Peyer's patch (tissue), 4 donors: ENCODE results near the gene MYO6.

ENCODE experiments used
- POLR2A ChIP-seq, 2 donors: fragments of 450-650 bp; IDR thresholded peaks; one replicate each; pipeline ENCODE4 v1.5.1; 2017; ENCODE audit warnings: antibody characterized with exemption in 2 of 2, mild to moderate bottlenecking in 2 of 2, moderate library complexity in 2 of 2
- TF ChIP-seq, protein P1 (sequence below), 6 experiments: fragments of 450-650 bp in 4 of 6; fragments of 200-600 bp in 2 of 6; sonication (generic) in 1 of 6; IDR thresholded peaks; one replicate each; pipeline ENCODE4 v1.5.1; 2017 to 2019; ENCODE audit warnings: antibody characterized with exemption in 6 of 6, mild to moderate bottlenecking in 3 of 6, moderate library complexity in 1 of 6

DNA sequence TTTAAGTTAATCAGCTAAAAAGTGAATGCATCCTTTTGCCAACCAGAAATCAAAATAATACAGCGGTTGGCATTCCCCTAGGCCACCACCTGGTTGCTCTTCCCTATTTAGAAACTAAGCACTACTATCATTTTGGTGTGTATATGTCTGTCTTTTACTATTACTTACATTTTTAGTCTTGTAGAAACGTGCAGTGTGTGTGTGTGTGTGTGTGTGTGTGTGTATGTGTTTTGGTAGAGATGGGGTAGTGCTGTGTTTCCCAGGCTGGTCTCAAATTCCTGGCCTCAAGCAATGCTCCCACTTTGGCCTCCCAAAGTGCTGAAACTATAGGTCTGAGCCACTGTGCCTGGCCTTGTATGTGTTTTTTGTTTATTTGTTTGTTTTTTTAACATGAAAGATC lies 27.4 kb downstream of the MYO6 start:
- TF ChIP-seq, protein P1, sequence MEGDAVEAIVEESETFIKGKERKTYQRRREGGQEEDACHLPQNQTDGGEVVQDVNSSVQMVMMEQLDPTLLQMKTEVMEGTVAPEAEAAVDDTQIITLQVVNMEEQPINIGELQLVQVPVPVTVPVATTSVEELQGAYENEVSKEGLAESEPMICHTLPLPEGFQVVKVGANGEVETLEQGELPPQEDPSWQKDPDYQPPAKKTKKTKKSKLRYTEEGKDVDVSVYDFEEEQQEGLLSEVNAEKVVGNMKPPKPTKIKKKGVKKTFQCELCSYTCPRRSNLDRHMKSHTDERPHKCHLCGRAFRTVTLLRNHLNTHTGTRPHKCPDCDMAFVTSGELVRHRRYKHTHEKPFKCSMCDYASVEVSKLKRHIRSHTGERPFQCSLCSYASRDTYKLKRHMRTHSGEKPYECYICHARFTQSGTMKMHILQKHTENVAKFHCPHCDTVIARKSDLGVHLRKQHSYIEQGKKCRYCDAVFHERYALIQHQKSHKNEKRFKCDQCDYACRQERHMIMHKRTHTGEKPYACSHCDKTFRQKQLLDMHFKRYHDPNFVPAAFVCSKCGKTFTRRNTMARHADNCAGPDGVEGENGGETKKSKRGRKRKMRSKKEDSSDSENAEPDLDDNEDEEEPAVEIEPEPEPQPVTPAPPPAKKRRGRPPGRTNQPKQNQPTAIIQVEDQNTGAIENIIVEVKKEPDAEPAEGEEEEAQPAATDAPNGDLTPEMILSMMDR (IDR thresholded peaks at IDR 0.05) = no peak
- TF ChIP-seq POLR2A (IDR thresholded peaks at IDR 0.05) = no peak
